SK-N-SH (cell line): Measurements from ENCODE around the gene TNIP2. TPM values are rescaled to one million over a fixed set of nuclear protein-coding genes. Genes with fewer than 3 reads are reported as not detected.

Experiments used
- CTCF ChIA-PET: fragments of 300-600, 350-600 bp; formaldehyde crosslinking; extraction: SDS; loops from one replicate; lab custom pipeline; 2021; lab: Yijun Ruan, JAX
- POLR2A ChIA-PET: fragments of 350-600 bp; sonication (Branson Sonifier 250); formaldehyde crosslinking; extraction: SDS; loops from one replicate; lab custom pipeline; 2020; ENCODE audit warnings: antibody characterized with exemption, inconsistent platforms; lab: Yijun Ruan, JAX
- DNase-seq: peaks from one replicate; pipeline ENCODE4 v3.0.0; 2012
- H2AFZ ChIP-seq: fragments of 200-600 bp; sonication (generic); 2 replicates; pipeline ENCODE4 v1.8.1; 2016; ENCODE audit warnings: antibody characterized with exemption, mild to moderate bottlenecking, low read depth
- H3F3A ChIP-seq: fragments of 200-600 bp; sonication (generic); replicated peaks from 2 replicates; pipeline ENCODE3; 2016; ENCODE audit warnings: antibody characterized with exemption, mild to moderate bottlenecking; ENCODE audit not compliant: insufficient read depth
- H3K27ac ChIP-seq, 2 experiments: fragments of 200-500 bp in 1 of 2; fragments of 200-600 bp in 1 of 2; sonication (Bioruptor generic) in 1 of 2; sonication (generic), shearing (Covaris generic) in 1 of 2; 2 replicates each; pipeline versions ENCODE4 v1.5.1 to v1.6.1; 2014 to 2016; ENCODE audit warnings: low read depth in 2 of 2, inconsistent platforms in 1 of 2, low read length in 1 of 2, mild to moderate bottlenecking in 1 of 2, mixed read lengths in 1 of 2
- H3K27me3 ChIP-seq: fragments of 200-600 bp; sonication (generic), shearing (Covaris generic); 2 replicates; pipeline ENCODE4 v1.6.1; 2016; ENCODE audit warnings: mixed run types; ENCODE audit not compliant: insufficient read depth
- H3K36me3 ChIP-seq, 2 experiments: fragments of 200-500 bp in 1 of 2; fragments of 200-600 bp in 1 of 2; sonication (Bioruptor generic) in 1 of 2; sonication (generic) in 1 of 2; replicated peaks in 1 of 2; 2 replicates each; pipeline versions ENCODE3 to v1.5.1; 2014 to 2016; ENCODE audit warnings: low read length in 1 of 2, mild to moderate bottlenecking in 1 of 2; ENCODE audit not compliant: insufficient read depth in 2 of 2, control insufficient read depth in 1 of 2
- H3K4me1 ChIP-seq, 2 experiments: fragments of 200-500 bp in 1 of 2; fragments of 200-600 bp in 1 of 2; sonication (Bioruptor generic) in 1 of 2; sonication (generic), shearing (Covaris generic) in 1 of 2; 2 replicates each; pipeline versions ENCODE4 v1.5.1 to v1.6.1; 2014 to 2016; ENCODE audit warnings: low read depth in 1 of 2, low read length in 1 of 2, mixed run types in 1 of 2; ENCODE audit not compliant: insufficient read depth in 2 of 2, control insufficient read depth in 1 of 2
- H3K4me2 ChIP-seq: fragments of 200-600 bp; sonication (generic), shearing (Covaris generic); 2 replicates; pipeline ENCODE4 v1.6.1; 2017; ENCODE audit warnings: mixed run types
- H3K4me3 ChIP-seq, 2 experiments: fragments of 200-500 bp in 1 of 2; fragments of 200-600 bp in 1 of 2; sonication (Bioruptor generic) in 1 of 2; sonication (generic), shearing (Covaris generic) in 1 of 2; 2 replicates each; pipeline versions ENCODE4 v1.5.1 to v1.8.1; 2014 to 2016; ENCODE audit warnings: low read depth in 2 of 2, inconsistent platforms in 1 of 2, low read length in 1 of 2, mild to moderate bottlenecking in 1 of 2, mixed read lengths in 1 of 2, moderate library complexity in 1 of 2
- H3K79me2 ChIP-seq: fragments of 200-600 bp; sonication (generic); 2 replicates; pipeline ENCODE4 v1.8.1; 2017; ENCODE audit warnings: mild to moderate bottlenecking; ENCODE audit not compliant: insufficient read depth
- H3K9ac ChIP-seq: fragments of 200-600 bp; sonication (generic); 2 replicates; pipeline ENCODE4 v1.6.1; 2017; ENCODE audit warnings: mixed run types
- H3K9me2 ChIP-seq: fragments of 200-600 bp; sonication (generic); 2 replicates; pipeline ENCODE4 v1.6.1; 2017; ENCODE audit warnings: mixed run types
- H3K9me3 ChIP-seq: fragments of 200-600 bp; sonication (generic); 2 replicates; pipeline ENCODE4 v1.6.1; 2017; ENCODE audit warnings: mixed run types, mild to moderate bottlenecking, moderate library complexity
- H4K20me1 ChIP-seq: fragments of 200-600 bp; sonication (generic); 2 replicates; pipeline ENCODE4 v1.6.1; 2017; ENCODE audit warnings: mild to moderate bottlenecking, mixed run types; ENCODE audit not compliant: insufficient read depth
- ELF1 ChIP-seq: IDR thresholded peaks from 2 replicates; pipeline ENCODE4 v1.4.0; 2012
- EZH2phosphoT487 ChIP-seq: fragments of 200-600 bp; sonication (generic); IDR thresholded peaks from 2 replicates; pipeline ENCODE4 v1.6.1; 2017; ENCODE audit warnings: low read depth, mixed run types, mild to moderate bottlenecking, antibody characterized with exemption, moderate library complexity, borderline replicate concordance
- FOXJ3 ChIP-seq: sonication (generic); formaldehyde crosslinking; IDR thresholded peaks from 2 replicates; pipeline ENCODE4 v1.5.1; 2020; ENCODE audit warnings: mild to moderate bottlenecking, missing genetic modification reagents
- JUND ChIP-seq: IDR thresholded peaks from 2 replicates; pipeline ENCODE4 v1.4.0; 2012
- NFIC ChIP-seq: IDR thresholded peaks from 2 replicates; pipeline ENCODE4 v1.4.0; 2012; ENCODE audit warnings: borderline replicate concordance
- NRF1 ChIP-seq: IDR thresholded peaks from 2 replicates; pipeline ENCODE4 v1.6.1; 2012; ENCODE audit warnings: low read depth, mild to moderate bottlenecking, low read length
- POLR2AphosphoS5 ChIP-seq: IDR thresholded peaks from 2 replicates; pipeline ENCODE4 v1.6.1; 2012; ENCODE audit warnings: low read depth, low read length
- RCOR1 ChIP-seq: fragments of 150-350 bp; IDR thresholded peaks from 2 replicates; pipeline ENCODE4 v1.6.1; 2017; ENCODE audit warnings: antibody characterized with exemption, low read length
- RFX5 ChIP-seq: IDR thresholded peaks from 2 replicates; pipeline ENCODE4 v1.6.1; 2012; ENCODE audit warnings: mild to moderate bottlenecking, improper control_type of control experiment, low read length
- RXRA ChIP-seq: IDR thresholded peaks from 2 replicates; pipeline ENCODE4 v1.4.0; 2012; ENCODE audit warnings: low read depth, mild to moderate bottlenecking, borderline replicate concordance
- SIN3A ChIP-seq: IDR thresholded peaks from 2 replicates; pipeline ENCODE4 v1.6.1; 2012; ENCODE audit warnings: low read depth, mild to moderate bottlenecking, low read length, moderate library complexity, borderline replicate concordance
- SMC3 ChIP-seq: IDR thresholded peaks from 2 replicates; pipeline ENCODE4 v1.6.1; 2012; ENCODE audit warnings: low read depth, low read length, improper control_type of control experiment
- TCF12 ChIP-seq: IDR thresholded peaks from 2 replicates; pipeline ENCODE4 v1.4.0; 2012
- TEAD4 ChIP-seq: IDR thresholded peaks from 2 replicates; pipeline ENCODE4 v1.4.0; 2012; ENCODE audit warnings: mild to moderate bottlenecking, borderline replicate concordance; ENCODE audit not compliant: insufficient read depth
- WGBS: methylation state at CpG from one replicate; pipeline ENCODE4 v1.1.6; 2017; ENCODE audit warnings: low lambda C conversion rate; 5-methylcytosine and 5-hydroxymethylcytosine counted together
- polyA plus RNA-seq, 3 experiments: library from polyadenylated mRNA; depleted of rRNA; stranded (reverse); fragments of >200 nt; gene quantifications; 2 replicates each; pipeline ENCODE4 v1.2.3, GENCODE V29; 2012
- TF ChIP-seq, protein P1 (sequence below): fragments of 200-600 bp; sonication (generic); IDR thresholded peaks from 2 replicates; pipeline ENCODE4 v1.6.1; 2017; ENCODE audit warnings: antibody characterized with exemption, mild to moderate bottlenecking, moderate library complexity
- TF ChIP-seq, protein P2 (sequence below): IDR thresholded peaks from 2 replicates; pipeline ENCODE4; 2012
- TF ChIP-seq, protein P3 (sequence below): fragments of 150-350 bp; IDR thresholded peaks from 2 replicates; pipeline ENCODE4 v1.6.1; 2017; ENCODE audit warnings: antibody characterized with exemption, low read length, low read depth, borderline replicate concordance
- TF ChIP-seq, protein P4 (sequence below): IDR thresholded peaks from 2 replicates; pipeline ENCODE4 v1.4.0; 2012; ENCODE audit warnings: low read depth, borderline replicate concordance

The TNIP2 gene
- polyA plus RNA-seq, 1 of the 3 experiments (the other 2 are of a cell fraction) = 78.9 TPM

DNA sequence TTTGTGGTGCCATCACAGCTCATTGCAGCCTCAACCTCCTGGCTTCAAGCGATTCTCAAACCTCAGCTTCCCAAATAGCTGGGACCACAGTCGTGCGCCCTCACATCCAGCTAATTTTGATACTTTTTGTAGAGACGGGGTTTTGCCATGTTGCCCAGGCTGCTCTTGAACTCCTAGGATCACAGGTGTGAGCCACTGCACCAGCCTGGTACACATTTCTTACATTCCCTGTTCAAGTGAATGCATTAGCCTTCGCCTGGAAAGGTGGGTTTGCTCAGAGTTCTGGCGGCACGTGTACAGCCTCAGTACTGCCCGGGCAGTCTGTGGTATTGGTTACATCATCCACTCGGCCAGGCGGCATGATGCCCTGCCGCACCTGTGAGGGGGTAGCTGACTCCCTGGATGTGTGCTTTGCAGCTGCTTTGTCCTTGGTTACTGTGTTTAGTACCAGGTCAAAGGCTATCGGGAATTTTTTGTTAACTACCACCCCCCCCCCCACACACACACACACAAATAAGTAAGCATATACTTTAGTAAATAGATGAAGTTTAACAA, 57.1 kb downstream of the TNIP2 start:
- 94% methylated on average over 10 of the region's 12 CpGs for WGBS
- CTCF ChIA-PET = no interaction called here
- Histone ChIP-seq H3K36me3 (peaks cover 66 to 72% of the 10 kb centered on the region in 2 experiments), H3K27ac (no peak overlapping the region), H3K4me3 (no peak overlapping the region), H3K27me3 (no peaks in the 10 kb centered on the region), H4K20me1 (0 out of 2 replicates have a peak, but pooled peaks cover 5% of the 10 kb centered on the region), H3K9me3 (no peaks in the 10 kb centered on the region), H3K4me2 (no peak overlapping the region), H3F3A (no peaks in the 10 kb centered on the region), H2AFZ (no peak overlapping the region), H3K4me1 (no peaks in the 10 kb centered on the region), H3K9me2 (no peaks in the 10 kb centered on the region), H3K79me2 (peaks cover 4% of the 10 kb centered on the region; the same call in 1 of the 2 replicates), H3K9ac (no peak overlapping the region)
- DNase-seq = no peak
- POLR2A ChIA-PET = no interaction called here
- no peak for TF ChIP-seq SIN3A
- no peak for TF ChIP-seq JUND
- no peak for TF ChIP-seq SMC3
- no peak for TF ChIP-seq POLR2AphosphoS5
- TF ChIP-seq RFX5 = no peak
- no peak for TF ChIP-seq EZH2phosphoT487
- no peak for TF ChIP-seq NRF1
- TF ChIP-seq TEAD4 = no peak
- TF ChIP-seq, protein P1, sequence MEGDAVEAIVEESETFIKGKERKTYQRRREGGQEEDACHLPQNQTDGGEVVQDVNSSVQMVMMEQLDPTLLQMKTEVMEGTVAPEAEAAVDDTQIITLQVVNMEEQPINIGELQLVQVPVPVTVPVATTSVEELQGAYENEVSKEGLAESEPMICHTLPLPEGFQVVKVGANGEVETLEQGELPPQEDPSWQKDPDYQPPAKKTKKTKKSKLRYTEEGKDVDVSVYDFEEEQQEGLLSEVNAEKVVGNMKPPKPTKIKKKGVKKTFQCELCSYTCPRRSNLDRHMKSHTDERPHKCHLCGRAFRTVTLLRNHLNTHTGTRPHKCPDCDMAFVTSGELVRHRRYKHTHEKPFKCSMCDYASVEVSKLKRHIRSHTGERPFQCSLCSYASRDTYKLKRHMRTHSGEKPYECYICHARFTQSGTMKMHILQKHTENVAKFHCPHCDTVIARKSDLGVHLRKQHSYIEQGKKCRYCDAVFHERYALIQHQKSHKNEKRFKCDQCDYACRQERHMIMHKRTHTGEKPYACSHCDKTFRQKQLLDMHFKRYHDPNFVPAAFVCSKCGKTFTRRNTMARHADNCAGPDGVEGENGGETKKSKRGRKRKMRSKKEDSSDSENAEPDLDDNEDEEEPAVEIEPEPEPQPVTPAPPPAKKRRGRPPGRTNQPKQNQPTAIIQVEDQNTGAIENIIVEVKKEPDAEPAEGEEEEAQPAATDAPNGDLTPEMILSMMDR = no peak
- no peak for TF ChIP-seq RCOR1
- TF ChIP-seq RXRA = no peak
- TF ChIP-seq, protein P2, sequence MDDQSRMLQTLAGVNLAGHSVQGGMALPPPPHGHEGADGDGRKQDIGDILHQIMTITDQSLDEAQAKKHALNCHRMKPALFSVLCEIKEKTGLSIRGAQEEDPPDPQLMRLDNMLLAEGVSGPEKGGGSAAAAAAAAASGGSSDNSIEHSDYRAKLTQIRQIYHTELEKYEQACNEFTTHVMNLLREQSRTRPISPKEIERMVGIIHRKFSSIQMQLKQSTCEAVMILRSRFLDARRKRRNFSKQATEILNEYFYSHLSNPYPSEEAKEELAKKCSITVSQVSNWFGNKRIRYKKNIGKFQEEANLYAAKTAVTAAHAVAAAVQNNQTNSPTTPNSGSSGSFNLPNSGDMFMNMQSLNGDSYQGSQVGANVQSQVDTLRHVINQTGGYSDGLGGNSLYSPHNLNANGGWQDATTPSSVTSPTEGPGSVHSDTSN = no peak
- TF ChIP-seq, protein P3, sequence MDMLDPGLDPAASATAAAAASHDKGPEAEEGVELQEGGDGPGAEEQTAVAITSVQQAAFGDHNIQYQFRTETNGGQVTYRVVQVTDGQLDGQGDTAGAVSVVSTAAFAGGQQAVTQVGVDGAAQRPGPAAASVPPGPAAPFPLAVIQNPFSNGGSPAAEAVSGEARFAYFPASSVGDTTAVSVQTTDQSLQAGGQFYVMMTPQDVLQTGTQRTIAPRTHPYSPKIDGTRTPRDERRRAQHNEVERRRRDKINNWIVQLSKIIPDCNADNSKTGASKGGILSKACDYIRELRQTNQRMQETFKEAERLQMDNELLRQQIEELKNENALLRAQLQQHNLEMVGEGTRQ = no peak
- no peak for TF ChIP-seq FOXJ3
- TF ChIP-seq ELF1 = no peak
- TF ChIP-seq, protein P4, sequence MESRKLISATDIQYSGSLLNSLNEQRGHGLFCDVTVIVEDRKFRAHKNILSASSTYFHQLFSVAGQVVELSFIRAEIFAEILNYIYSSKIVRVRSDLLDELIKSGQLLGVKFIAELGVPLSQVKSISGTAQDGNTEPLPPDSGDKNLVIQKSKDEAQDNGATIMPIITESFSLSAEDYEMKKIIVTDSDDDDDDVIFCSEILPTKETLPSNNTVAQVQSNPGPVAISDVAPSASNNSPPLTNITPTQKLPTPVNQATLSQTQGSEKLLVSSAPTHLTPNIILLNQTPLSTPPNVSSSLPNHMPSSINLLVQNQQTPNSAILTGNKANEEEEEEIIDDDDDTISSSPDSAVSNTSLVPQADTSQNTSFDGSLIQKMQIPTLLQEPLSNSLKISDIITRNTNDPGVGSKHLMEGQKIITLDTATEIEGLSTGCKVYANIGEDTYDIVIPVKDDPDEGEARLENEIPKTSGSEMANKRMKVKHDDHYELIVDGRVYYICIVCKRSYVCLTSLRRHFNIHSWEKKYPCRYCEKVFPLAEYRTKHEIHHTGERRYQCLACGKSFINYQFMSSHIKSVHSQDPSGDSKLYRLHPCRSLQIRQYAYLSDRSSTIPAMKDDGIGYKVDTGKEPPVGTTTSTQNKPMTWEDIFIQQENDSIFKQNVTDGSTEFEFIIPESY = no peak
- TF ChIP-seq NFIC = no peak
- TF ChIP-seq TCF12 = no peak
